Stimulated activated CD8-positive, alpha-beta memory T cell treated with anti-CD3 and anti-CD28 coated beads, Interleukin-12 subunit alpha, Interleukin-12 subunit beta, amount 100 ng/mL, for 1 hour (primary cell): Measurements from ENCODE around the gene CLPX.
A peak's percentile ranks its signal among the peaks of the same experiment; 100 is the strongest.
"Not testable (repeated sequence)": the region's sequence is repeated elsewhere in the genome, so short reads cannot be mapped to it uniquely, and the experiment has no call there.

ENCODE experiments used
- DNase-seq: peaks from one replicate; pipeline ENCODE4 v3.0.0-alpha.2; 2020; ENCODE audit warnings: low read depth

Gene CLPX

GRCh38 chr15:65101891-65102708 is 83.0 kb downstream of the CLPX start:
- no peak for DNase-seq

GRCh38 chr15:65101411-65101890 is 83.7 kb downstream of the CLPX start:
- peak; percentile 12 for DNase-seq

DNA sequence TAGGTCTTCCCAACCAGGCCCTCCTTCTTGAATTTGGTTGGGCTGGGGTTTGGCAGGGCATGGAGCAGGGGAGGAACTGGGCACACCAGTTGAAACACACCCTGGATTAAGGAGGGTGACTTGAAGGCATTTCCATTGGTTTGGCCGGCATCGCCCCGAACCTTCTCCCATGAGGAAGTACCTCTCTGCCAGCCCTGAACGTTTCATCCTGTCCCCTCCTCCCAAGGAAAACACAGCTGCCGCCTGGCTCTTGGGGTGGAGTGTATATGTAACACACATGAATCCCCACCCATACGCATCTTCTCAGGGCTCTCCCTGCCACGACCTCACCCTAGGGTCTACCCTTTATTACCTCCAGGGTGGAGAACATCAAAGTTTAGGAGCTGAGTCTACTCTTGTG is 84.7 kb downstream of the CLPX start:
- DNase-seq: no peak

DNA sequence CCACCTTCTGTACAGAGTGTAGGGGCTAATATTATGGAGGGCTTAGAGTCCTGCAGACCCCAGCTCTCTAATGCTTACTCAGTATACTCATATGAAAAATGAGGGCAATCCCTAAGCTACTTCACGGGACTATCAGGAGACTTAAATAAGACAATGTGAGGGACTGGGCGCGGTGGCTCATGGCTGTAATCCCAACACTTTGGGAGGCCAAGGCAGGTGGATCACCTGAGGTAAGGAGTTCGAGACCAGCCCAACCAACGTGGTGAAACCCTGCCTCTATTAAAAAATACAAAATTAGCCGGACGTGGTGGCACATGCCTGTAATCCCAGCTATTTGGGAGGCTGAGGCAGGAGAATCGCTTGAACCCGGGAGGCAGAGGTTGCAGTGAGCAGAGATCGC is 85.3 kb downstream of the CLPX start:
- DNase-seq: not testable (repeated sequence)

DNA sequence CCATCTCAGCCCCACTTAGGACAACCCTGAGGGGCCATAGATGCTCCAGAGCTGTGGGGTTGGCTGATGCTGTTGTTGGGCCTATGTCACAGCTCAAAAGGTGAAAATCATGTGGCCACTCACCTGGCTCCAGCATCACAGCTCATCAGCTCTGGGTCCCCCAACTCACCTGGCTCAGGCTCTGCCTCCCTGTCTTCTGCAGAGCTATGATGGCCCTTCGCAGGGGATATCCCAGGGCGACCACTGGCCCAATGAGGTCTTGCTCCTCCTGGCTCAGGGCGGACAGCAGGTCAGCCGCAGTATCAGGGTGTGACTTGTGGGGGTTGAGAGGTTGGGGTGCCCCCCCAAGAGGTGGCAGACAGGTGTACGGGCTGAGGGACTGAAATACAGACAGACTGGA is 85.8 kb downstream of the CLPX start:
- DNase-seq: no peak
